Loucy (cell line): ENCODE measurements around the gene STK11IP.

Experiments
- H2AFZ ChIP-seq: fragments of 200-600 bp; sonication (generic); 2 replicates; pipeline ENCODE4 v1.6.0; 2016; ENCODE audit warnings: antibody characterized with exemption, mild to moderate bottlenecking, low read length, moderate library complexity
- H3F3A ChIP-seq: fragments of 200-600 bp; 2 replicates; pipeline ENCODE4 v1.6.0; 2016; ENCODE audit warnings: antibody characterized with exemption, low read depth, mild to moderate bottlenecking
- H3K27me3 ChIP-seq: fragments of 200-600 bp; sonication (generic); 2 replicates; pipeline ENCODE4 v1.6.1; 2014; ENCODE audit warnings: low read length, mild to moderate bottlenecking; ENCODE audit not compliant: insufficient read depth, poor library complexity, severe bottlenecking
- H3K36me3 ChIP-seq: fragments of 200-600 bp; sonication (generic); 2 replicates; pipeline ENCODE4 v1.6.1; 2016; ENCODE audit warnings: low read length; ENCODE audit not compliant: insufficient read depth
- H3K4me1 ChIP-seq: fragments of 200-600 bp; sonication (generic); 2 replicates; pipeline ENCODE4 v1.5.1; 2014; ENCODE audit warnings: low read length, mild to moderate bottlenecking; ENCODE audit not compliant: insufficient read depth, poor library complexity, severe bottlenecking
- H3K4me2 ChIP-seq: fragments of 200-600 bp; sonication (generic); 2 replicates; pipeline ENCODE4 v1.6.0; 2014; ENCODE audit warnings: antibody characterized with exemption, low read length, low read depth, mild to moderate bottlenecking; ENCODE audit not compliant: poor library complexity, severe bottlenecking
- H3K4me3 ChIP-seq: fragments of 200-600 bp; sonication (generic); 2 replicates; pipeline ENCODE4 v1.5.1; 2014; ENCODE audit warnings: low read length, mild to moderate bottlenecking, mixed read lengths; ENCODE audit not compliant: poor library complexity, severe bottlenecking
- H3K79me2 ChIP-seq: fragments of 200-600 bp; sonication (generic); 2 replicates; pipeline ENCODE4 v1.6.1; 2014; ENCODE audit warnings: low read length; ENCODE audit not compliant: insufficient read depth
- H3K9ac ChIP-seq: fragments of 200-600 bp; sonication (generic); 2 replicates; pipeline ENCODE4 v1.6.0; 2014; ENCODE audit warnings: mild to moderate bottlenecking, low read depth, low read length, moderate library complexity; ENCODE audit not compliant: poor library complexity, severe bottlenecking
- H3K9me2 ChIP-seq: fragments of 200-600 bp; sonication (generic); replicated peaks from 2 replicates; pipeline ENCODE4 v1.6.1; 2016; ENCODE audit warnings: low read depth, low read length, mixed read lengths
- H3K9me3 ChIP-seq: fragments of 200-600 bp; sonication (generic); 2 replicates; pipeline ENCODE4 v1.6.1; 2014; ENCODE audit warnings: mild to moderate bottlenecking, antibody characterized with exemption, low read length, low read depth; ENCODE audit not compliant: insufficient read depth
- H4K20me1 ChIP-seq: fragments of 200-600 bp; sonication (generic); 2 replicates; pipeline ENCODE4 v1.6.0; 2014; ENCODE audit warnings: antibody characterized with exemption, low read length, mild to moderate bottlenecking; ENCODE audit not compliant: insufficient read depth, poor library complexity, severe bottlenecking
- CTCF ChIP-seq: fragments of 200-600 bp; sonication (generic); conservative IDR thresholded peaks from 2 replicates; pipeline ENCODE4 v1.5.1; 2014; ENCODE audit warnings: mild to moderate bottlenecking, antibody characterized with exemption, low read length
- EZH2phosphoT487 ChIP-seq: fragments of 200-600 bp; IDR thresholded peaks from 2 replicates; pipeline ENCODE4 v1.6.1; 2018; ENCODE audit warnings: antibody characterized with exemption, mild to moderate bottlenecking, moderate library complexity, borderline replicate concordance

STK11IP gene

DNA sequence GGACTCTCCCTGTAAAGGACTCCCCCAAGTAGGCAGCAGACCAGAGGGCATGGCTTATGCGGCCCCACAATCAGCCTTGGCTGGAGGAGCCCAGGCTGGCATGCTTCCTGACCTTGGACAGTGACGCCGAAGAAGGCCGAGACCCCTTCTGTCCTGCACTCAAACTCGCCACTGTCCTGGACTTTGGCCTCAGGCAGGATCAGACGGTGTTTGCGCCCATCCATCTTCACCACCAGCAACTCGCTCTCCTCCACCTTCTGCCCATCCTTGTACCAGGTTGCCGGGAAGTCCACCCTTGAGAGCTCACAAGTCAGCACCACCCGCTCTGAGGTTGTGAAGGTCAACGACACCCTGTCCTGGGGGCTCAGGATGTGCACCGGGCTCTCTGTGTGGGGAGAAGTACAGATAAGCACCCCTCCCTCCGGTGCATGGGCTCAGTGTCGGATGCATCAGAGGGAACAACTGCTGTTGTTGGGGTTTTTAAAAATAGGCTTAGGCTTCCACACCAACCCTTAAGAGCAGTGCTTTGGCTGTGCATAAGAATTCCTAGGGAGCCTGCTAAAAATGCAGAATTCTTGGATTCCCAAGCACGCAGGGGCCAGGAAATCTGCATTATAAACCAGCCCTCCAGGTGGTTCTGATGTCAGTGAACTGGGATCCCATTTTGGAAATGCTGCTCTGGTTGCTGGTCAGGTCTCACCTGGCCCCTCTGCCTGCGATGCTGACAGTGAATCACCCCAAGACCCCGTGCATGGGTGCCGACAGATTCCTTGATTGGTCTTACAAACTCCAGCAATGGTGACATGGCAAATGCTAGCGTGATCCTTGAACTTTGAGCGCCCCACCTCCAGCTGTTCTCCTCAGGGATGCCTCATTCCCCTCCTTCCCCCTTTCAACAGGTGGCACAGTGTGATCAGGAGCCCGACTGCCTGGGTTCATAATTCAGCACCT lies 32.3 kb upstream of the STK11IP start:
- H3K4me2 ChIP-seq = no peak overlapping the region
- TF ChIP-seq EZH2phosphoT487 = no peak
- H3K9me3 ChIP-seq = no peaks in the 10 kb centered on the region
- H3K79me2 ChIP-seq = peaks cover 5% of the 10 kb centered on the region; the same call in 1 of the 2 replicates
- no peaks in the 10 kb centered on the region for H3F3A ChIP-seq
- no peaks in the 10 kb centered on the region for H3K9me2 ChIP-seq
- no peaks in the 10 kb centered on the region for H3K36me3 ChIP-seq
- no peak overlapping the region for H2AFZ ChIP-seq
- peaks cover 9% of the 10 kb centered on the region for H4K20me1 ChIP-seq
- H3K4me1 ChIP-seq = peaks cover 9% of the 10 kb centered on the region
- no peaks in the 10 kb centered on the region for H3K27me3 ChIP-seq
- H3K9ac ChIP-seq = no peak overlapping the region
- no peak overlapping the region for H3K4me3 ChIP-seq

DNA sequence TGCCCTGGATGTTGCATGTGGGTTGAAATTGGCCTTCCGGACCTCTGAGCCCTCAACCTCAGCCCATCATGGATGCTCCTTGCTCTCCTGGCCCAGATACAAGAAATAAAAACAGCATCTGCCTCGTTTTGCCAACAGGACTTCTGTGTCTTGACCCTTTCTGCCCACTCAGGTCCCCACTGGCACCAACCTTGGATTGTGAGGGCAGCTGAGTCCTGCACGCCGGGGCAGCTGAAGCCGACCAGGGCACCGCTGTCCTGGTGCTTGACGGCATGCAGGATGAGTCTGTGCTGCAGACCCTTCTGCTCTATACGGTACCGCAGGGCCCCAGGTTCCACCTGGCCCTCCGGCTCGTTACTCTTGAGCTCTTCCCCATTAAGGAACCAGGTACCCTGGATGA lies 31.0 kb upstream of the STK11IP start:
- no peaks in the 10 kb centered on the region for H3F3A ChIP-seq
- no peaks in the 10 kb centered on the region for H3K9me2 ChIP-seq
- peaks cover 5% of the 10 kb centered on the region; the same call in 1 of the 2 replicates for H3K79me2 ChIP-seq
- H3K4me1 ChIP-seq = peaks cover 12% of the 10 kb centered on the region
- H3K36me3 ChIP-seq = no peaks in the 10 kb centered on the region
- no peak overlapping the region for H2AFZ ChIP-seq
- no peak overlapping the region for H3K4me2 ChIP-seq
- peaks cover 9% of the 10 kb centered on the region for H4K20me1 ChIP-seq
- no peaks in the 10 kb centered on the region for H3K9me3 ChIP-seq
- H3K27me3 ChIP-seq = no peaks in the 10 kb centered on the region
- H3K4me3 ChIP-seq = no peak overlapping the region
- TF ChIP-seq CTCF = no peak
- no peak for TF ChIP-seq EZH2phosphoT487
- H3K9ac ChIP-seq = no peak overlapping the region

GRCh38 chr2:219567131-219567530 lies 30.5 kb upstream of the STK11IP start:
- Histone ChIP-seq H3K9ac (no peak overlapping the region), H3K4me3 (no peak overlapping the region), H3F3A (no peaks in the 10 kb centered on the region), H3K4me2 (no peak overlapping the region), H3K9me3 (no peaks in the 10 kb centered on the region), H3K36me3 (no peaks in the 10 kb centered on the region), H3K4me1 (peaks cover 16% of the 10 kb centered on the region), H2AFZ (no peak overlapping the region), H4K20me1 (peaks cover 9% of the 10 kb centered on the region), H3K27me3 (no peaks in the 10 kb centered on the region), H3K9me2 (no peaks in the 10 kb centered on the region), H3K79me2 (peaks cover 5% of the 10 kb centered on the region; the same call in 1 of the 2 replicates)
- TF ChIP-seq CTCF (no peak), EZH2phosphoT487 (no peak)
